Thoracic aorta (tissue), 2 donors: Measurements from ENCODE around the gene SECTM1. TPM values are rescaled to one million over a fixed set of nuclear protein-coding genes. Genes with fewer than 3 reads are reported as not detected.
"Not testable (repeated sequence)": the region's sequence is repeated elsewhere in the genome, so short reads cannot be mapped to it uniquely, and the experiment has no call there.

ENCODE experiments used
- ATAC-seq: fragments of 150-250 bp; one replicate; pipeline ENCODE4 v1.8.0; 2017; ENCODE audit warnings: low read depth; ENCODE audit not compliant: insufficient number of reproducible peaks, low FRiP score
- DNase-seq: peaks from one replicate; pipeline ENCODE4 v3.0.0-alpha.2; 2020; ENCODE audit warnings: low spot score
- H3K27ac ChIP-seq, 2 donors: fragments of 200-600 bp; sonication (generic); 1 replicate in 1 of 2; 2 replicates in 1 of 2; pipeline ENCODE4 v1.5.1; 2016; ENCODE audit warnings: mild to moderate bottlenecking in 2 of 2, moderate library complexity in 2 of 2
- H3K27me3 ChIP-seq: fragments of 200-600 bp; sonication (generic); replicated peaks from 2 replicates; pipeline ENCODE4 v1.6.0; 2016; ENCODE audit warnings: mild to moderate bottlenecking; ENCODE audit not compliant: insufficient read depth
- H3K36me3 ChIP-seq: fragments of 200-600 bp; sonication (generic); one replicate; pipeline ENCODE4 v1.5.1; 2016
- H3K4me1 ChIP-seq, 2 donors: fragments of 200-600 bp; sonication (generic); 1 replicate in 1 of 2; 2 replicates in 1 of 2; pipeline versions ENCODE4 v1.5.1 to v1.6.0; 2016; ENCODE audit warnings: low read depth in 2 of 2, mild to moderate bottlenecking in 1 of 2; ENCODE audit not compliant: control insufficient read depth in 1 of 2
- H3K4me3 ChIP-seq: fragments of 200-600 bp; sonication (generic); 2 replicates; pipeline ENCODE4 v1.5.1; 2016; ENCODE audit warnings: mild to moderate bottlenecking
- H3K9me3 ChIP-seq: fragments of 200-600 bp; sonication (generic); 2 replicates; pipeline ENCODE4 v1.5.1; 2016
- total RNA-seq, 2 donors: library from RNA; depleted of rRNA; stranded (reverse); fragments of >200 nt; gene quantifications; one replicate each; pipeline versions ENCODE4 v1.1.0 to v1.2.3, GENCODE V29; 2016
- TF ChIP-seq, protein P1 (sequence below): fragments of 200-600 bp; sonication (generic); IDR thresholded peaks from one replicate; pipeline ENCODE4 v1.5.1; 2019; ENCODE audit warnings: antibody characterized with exemption

Gene SECTM1
- total RNA-seq, result 10 to 100 TPM; 16.7 to 32.2 TPM

DNA sequence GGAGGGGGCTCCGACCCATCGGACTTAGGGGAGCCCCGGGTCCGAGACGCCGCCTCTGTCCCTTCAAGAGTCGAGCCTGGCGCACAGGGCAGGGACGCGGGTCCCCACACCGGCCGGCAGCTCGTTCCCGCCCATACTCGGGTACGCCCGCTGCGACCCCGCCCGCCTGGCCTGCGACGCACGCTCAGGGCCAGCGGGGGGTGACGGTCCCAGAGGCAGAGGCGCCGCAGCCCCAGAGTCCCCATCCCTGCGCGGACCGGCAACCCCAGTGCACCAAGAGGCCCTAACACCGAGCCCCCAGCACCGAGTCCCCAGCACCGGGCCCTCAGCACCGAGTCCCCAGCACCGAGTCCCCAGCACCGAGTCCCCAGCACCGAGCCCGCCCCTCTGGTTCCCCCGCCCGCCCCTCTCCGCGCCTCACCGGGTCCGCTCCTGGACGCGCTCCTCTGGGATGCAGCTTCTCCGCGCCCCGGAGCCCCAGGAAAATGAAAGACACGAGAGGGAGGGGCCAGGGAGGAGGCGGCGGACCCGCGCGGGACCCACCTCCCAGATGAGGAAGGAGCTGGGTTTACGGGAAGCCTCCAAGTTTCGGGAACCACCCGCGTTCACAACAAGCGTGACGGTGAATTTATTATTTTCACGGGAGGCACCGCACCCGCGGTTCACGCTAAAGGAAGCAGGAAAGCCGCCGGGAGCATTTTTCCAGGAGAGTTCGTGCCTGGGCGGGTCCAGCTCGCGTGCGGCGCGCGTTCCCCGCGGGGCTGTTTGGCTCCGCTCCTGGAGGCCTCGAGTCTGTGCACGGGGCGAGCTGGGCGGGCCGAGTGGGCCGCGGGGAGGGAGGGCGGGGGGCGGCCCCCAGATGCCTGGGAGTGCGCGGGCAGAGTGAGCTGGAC is at the start of gene SECTM1:
Gene SECTM1 (minus strand): TSS at position 488 of the 893 bp plus-strand sequence. CDS start 6,526 bp downstream, outside the sequence.
- DNase-seq, result no peak
- peaks cover 24 to 40% of the 10 kb centered on the region in 2 donors for H3K4me1 ChIP-seq
- no peaks in the 10 kb centered on the region for H3K36me3 ChIP-seq
- no peak for ATAC-seq
- no peak within 1 kb of the TSS for H3K27ac ChIP-seq
- peak within 1 kb of the TSS; percentile 83 for H3K4me3 ChIP-seq
- TF ChIP-seq, protein P1, sequence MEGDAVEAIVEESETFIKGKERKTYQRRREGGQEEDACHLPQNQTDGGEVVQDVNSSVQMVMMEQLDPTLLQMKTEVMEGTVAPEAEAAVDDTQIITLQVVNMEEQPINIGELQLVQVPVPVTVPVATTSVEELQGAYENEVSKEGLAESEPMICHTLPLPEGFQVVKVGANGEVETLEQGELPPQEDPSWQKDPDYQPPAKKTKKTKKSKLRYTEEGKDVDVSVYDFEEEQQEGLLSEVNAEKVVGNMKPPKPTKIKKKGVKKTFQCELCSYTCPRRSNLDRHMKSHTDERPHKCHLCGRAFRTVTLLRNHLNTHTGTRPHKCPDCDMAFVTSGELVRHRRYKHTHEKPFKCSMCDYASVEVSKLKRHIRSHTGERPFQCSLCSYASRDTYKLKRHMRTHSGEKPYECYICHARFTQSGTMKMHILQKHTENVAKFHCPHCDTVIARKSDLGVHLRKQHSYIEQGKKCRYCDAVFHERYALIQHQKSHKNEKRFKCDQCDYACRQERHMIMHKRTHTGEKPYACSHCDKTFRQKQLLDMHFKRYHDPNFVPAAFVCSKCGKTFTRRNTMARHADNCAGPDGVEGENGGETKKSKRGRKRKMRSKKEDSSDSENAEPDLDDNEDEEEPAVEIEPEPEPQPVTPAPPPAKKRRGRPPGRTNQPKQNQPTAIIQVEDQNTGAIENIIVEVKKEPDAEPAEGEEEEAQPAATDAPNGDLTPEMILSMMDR, result no peak
- H3K27me3 ChIP-seq, result no peaks in the 10 kb centered on the region
- no peaks in the 10 kb centered on the region for H3K9me3 ChIP-seq

DNA sequence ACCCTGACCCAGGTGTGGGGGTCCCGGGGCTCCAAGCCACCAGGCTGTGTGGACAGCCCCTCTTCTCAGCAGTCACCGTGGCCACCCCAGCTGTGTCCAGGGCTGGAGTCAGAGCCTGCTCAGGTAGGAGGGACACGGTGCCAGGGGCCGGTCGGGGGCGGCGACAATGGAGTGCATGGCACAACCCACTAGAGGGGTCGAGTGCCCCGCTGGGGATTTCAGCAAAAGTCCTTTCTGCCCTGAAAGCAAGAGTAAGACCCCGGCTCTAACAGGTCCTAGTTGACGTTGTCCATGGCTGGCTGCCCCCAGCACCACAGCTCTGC is 49.3 kb upstream of the SECTM1 start:
- Histone ChIP-seq H3K4me3 (no peak overlapping the region), H3K4me1 (peaks cover 14 to 62% of the 10 kb centered on the region in 2 donors), H3K27ac (no peak overlapping the region), H3K9me3 (no peaks in the 10 kb centered on the region), H3K36me3 (no peaks in the 10 kb centered on the region), H3K27me3 (no peaks in the 10 kb centered on the region)
- ATAC-seq (no peak), DNase-seq (no peak)
- TF ChIP-seq, protein P1, result no peak

DNA sequence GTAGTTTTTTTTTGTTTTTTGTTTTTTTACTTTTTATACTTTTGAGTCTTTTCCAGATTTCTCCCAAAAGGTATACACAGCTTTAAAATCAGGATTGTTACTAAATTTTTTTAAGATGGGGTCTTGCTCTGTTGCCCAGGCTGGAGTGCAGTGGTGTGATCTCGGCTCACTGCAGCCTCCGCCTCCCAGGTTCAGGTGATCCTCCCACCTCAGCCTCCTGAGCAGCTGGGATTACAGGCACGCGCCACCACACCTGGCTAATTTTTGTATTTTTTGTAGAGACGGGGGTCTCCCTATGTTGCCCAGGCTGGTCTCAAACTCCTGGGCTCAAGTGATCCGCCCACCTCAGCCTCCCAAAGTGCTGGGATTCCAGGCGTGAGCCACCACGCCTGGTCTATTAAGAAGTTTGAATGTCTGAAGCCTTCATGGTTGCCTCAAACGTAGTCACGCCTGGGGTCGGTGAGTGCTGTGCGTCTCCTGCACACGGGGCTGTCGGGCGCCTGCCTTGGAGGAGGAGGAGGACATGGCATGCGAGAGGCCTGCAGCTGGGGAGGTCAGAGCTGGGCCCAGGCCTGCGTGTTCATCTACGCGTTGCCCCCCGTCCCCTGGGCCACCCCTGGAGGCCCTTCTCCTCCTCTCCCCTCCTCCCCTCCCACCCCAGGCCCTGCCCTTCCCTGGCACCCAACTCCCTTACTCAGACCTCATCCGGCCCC is 48.8 kb upstream of the SECTM1 start:
- H3K27me3 ChIP-seq, result not testable (repeated sequence)

DNA sequence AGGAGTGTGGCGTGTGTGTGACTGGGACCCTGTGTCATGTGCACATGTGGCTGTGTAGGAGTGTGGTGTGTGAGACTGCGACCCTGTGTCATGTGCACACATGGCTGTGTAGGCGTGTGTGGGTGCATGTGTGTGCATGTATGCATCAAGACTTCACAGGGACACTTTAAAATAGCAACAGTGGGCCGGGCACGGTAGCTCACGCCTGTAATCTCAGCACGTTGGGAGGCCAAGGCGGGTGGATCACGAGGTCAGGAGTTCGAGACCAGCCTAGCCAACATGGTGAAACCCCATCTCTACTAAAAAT is 48.1 kb upstream of the SECTM1 start:
- H3K27ac ChIP-seq, H3K4me3 ChIP-seq, H3K36me3 ChIP-seq, H3K27me3 ChIP-seq, DNase-seq, ATAC-seq, H3K9me3 ChIP-seq: not testable (repeated sequence)
- peaks cover 14 to 60% of the 10 kb centered on the region in 2 donors for H3K4me1 ChIP-seq

More for the DNA sequence above, 48.8 kb upstream of the SECTM1 start:
- not testable (repeated sequence) for DNase-seq, H3K36me3 ChIP-seq, H3K27ac ChIP-seq, ATAC-seq, H3K9me3 ChIP-seq, H3K4me3 ChIP-seq
- peaks cover 14 to 63% of the 10 kb centered on the region in 2 donors for H3K4me1 ChIP-seq

GRCh38 chr17:82380860-82381702 is 47.5 kb upstream of the SECTM1 start:
- TF ChIP-seq, protein P1, result no peak
- H3K4me1 ChIP-seq, result peaks cover 14 to 54% of the 10 kb centered on the region in 2 donors
- peak overlapping the region; percentile 54 for H3K4me3 ChIP-seq
- H3K36me3 ChIP-seq, result no peaks in the 10 kb centered on the region
- ATAC-seq, result no peak
- DNase-seq, result no peak
- H3K9me3 ChIP-seq, result no peaks in the 10 kb centered on the region
- H3K27me3 ChIP-seq, result no peaks in the 10 kb centered on the region
- no peak overlapping the region for H3K27ac ChIP-seq

- Histone ChIP-seq H3K4me1 (peaks cover 0 to 30% of the 10 kb centered on the region in 2 donors), H3K4me3 (no peak overlapping the region), H3K9me3 (no peaks in the 10 kb centered on the region), H3K27me3 (peaks cover 6% of the 10 kb centered on the region), H3K36me3 (no peaks in the 10 kb centered on the region), H3K27ac (no peak overlapping the region)
- no peak for DNase-seq
- TF ChIP-seq, protein P1, result no peak
- ATAC-seq, result no peak
Measured at GRCh38 chr17:82378741-82379021, 45.1 kb upstream of the SECTM1 start.
